Measurements from ENCODE around the gene SLC26A1. TPM values are rescaled to one million over a fixed set of nuclear protein-coding genes. Genes with fewer than 3 reads are reported as not detected.

The SLC26A1 gene
- total and polyA plus RNA-seq, 2 of the 13 experiments (the other 11 are each of a cell fraction or from before 2014, with no cell fraction given): 5.4 to 22.9 TPM

- TF ChIP-seq, protein P1, sequence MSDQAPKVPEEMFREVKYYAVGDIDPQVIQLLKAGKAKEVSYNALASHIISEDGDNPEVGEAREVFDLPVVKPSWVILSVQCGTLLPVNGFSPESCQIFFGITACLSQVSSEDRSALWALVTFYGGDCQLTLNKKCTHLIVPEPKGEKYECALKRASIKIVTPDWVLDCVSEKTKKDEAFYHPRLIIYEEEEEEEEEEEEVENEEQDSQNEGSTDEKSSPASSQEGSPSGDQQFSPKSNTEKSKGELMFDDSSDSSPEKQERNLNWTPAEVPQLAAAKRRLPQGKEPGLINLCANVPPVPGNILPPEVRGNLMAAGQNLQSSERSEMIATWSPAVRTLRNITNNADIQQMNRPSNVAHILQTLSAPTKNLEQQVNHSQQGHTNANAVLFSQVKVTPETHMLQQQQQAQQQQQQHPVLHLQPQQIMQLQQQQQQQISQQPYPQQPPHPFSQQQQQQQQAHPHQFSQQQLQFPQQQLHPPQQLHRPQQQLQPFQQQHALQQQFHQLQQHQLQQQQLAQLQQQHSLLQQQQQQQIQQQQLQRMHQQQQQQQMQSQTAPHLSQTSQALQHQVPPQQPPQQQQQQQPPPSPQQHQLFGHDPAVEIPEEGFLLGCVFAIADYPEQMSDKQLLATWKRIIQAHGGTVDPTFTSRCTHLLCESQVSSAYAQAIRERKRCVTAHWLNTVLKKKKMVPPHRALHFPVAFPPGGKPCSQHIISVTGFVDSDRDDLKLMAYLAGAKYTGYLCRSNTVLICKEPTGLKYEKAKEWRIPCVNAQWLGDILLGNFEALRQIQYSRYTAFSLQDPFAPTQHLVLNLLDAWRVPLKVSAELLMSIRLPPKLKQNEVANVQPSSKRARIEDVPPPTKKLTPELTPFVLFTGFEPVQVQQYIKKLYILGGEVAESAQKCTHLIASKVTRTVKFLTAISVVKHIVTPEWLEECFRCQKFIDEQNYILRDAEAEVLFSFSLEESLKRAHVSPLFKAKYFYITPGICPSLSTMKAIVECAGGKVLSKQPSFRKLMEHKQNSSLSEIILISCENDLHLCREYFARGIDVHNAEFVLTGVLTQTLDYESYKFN (CRISPR knock-in tag; conservative IDR thresholded peaks at IDR 0.05): peak; percentile 60
- TF ChIP-seq TEF (CRISPR knock-in tag; IDR thresholded peaks at IDR 0.05): no peak
- TF ChIP-seq KAT7 (CRISPR knock-in tag; IDR thresholded peaks at IDR 0.05; ENCODE audit: borderline replicate concordance): no peak; the same call in none of the 2 replicates
- TF ChIP-seq MEIS1 (CRISPR knock-in tag; IDR thresholded peaks at IDR 0.05; ENCODE audit: borderline replicate concordance): no peak; the same call in 1 of the 2 replicates
- TF ChIP-seq GPBP1L1 (CRISPR knock-in tag; IDR thresholded peaks at IDR 0.05): no peak
- peak; percentile 16; the same call in 1 of the 2 replicates for TF ChIP-seq PHF20 (CRISPR knock-in tag; IDR thresholded peaks at IDR 0.05)
- TF ChIP-seq ZNF33B (CRISPR knock-in tag; IDR thresholded peaks at IDR 0.05): peak; percentile 93
- peak; percentile 40 for TF ChIP-seq MTA1 (CRISPR knock-in tag; IDR thresholded peaks at IDR 0.05; ENCODE audit: borderline replicate concordance)
- peak; percentile 19; the same call in 1 of the 2 replicates for TF ChIP-seq ZNF124 (CRISPR knock-in tag; IDR thresholded peaks at IDR 0.05)
- TF ChIP-seq ZBTB46 (CRISPR knock-in tag; IDR thresholded peaks at IDR 0.05; ENCODE audit: borderline replicate concordance): no peak
- TF ChIP-seq ZBTB44 (CRISPR knock-in tag; IDR thresholded peaks at IDR 0.05): no peak
- TF ChIP-seq SPEN (CRISPR knock-in tag; IDR thresholded peaks at IDR 0.05; ENCODE audit: low read depth): no peak
- no peak for TF ChIP-seq ZNF468 (CRISPR knock-in tag; IDR thresholded peaks at IDR 0.05)
- TF ChIP-seq CBX5 (CRISPR knock-in tag; IDR thresholded peaks at IDR 0.05; ENCODE audit: borderline replicate concordance): 0 out of 2 replicates have a peak, but pooled peaks have one; percentile 34
- TF ChIP-seq ZNF350 (CRISPR knock-in tag; IDR thresholded peaks at IDR 0.05; ENCODE audit: borderline replicate concordance, low read depth): peak; percentile 3; the same call in 1 of the 2 replicates
- peak; percentile 79; the same call in 1 of the 2 replicates for TF ChIP-seq ZNF44 (CRISPR knock-in tag; IDR thresholded peaks at IDR 0.05)
- TF ChIP-seq GZF1 (CRISPR knock-in tag; IDR thresholded peaks at IDR 0.05): no peak; the same call in 1 of the 2 replicates
- no peak for TF ChIP-seq ADNP (CRISPR knock-in tag; IDR thresholded peaks at IDR 0.05)
- TF ChIP-seq TAF15 (IDR thresholded peaks at IDR 0.05; ENCODE audit: low read depth, low read length, poor library complexity, severe bottlenecking): peak; percentile 50
Measured at GRCh38 chr4:993111-994029, at the start of gene SLC26A1 (continued).

Data from HepG2 (cell line).